Left colon (tissue), 2 donors: ENCODE results near the gene FAM217B. TPM values are rescaled to one million over a fixed set of nuclear protein-coding genes. Genes with fewer than 3 reads are reported as not detected.
"Not testable (repeated sequence)": the region's sequence is repeated elsewhere in the genome, so short reads cannot be mapped to it uniquely, and the experiment has no call there.

ENCODE experiments used
- ATAC-seq: fragments of 200-7000 bp; cut with Tn5 transposase; one replicate; pipeline ENCODE4 v1.9.1; 2020; ENCODE audit warnings: mild to moderate bottlenecking, moderate library complexity
- DNase-seq, 2 donors: peaks; one replicate each; pipeline ENCODE4 v3.0.0-alpha.2; 2020
- intact Hi-C, 2 donors: fragments of 100-400 bp; cut with DNase I in 1 of 2; cut with micrococcal nuclease in 1 of 2; formaldehyde crosslinking; loops; one replicate each; pipeline versions ENCODE4 v1.11.2 to v1.14.0; 2022; cut with DNase I, micrococcal nuclease
- total RNA-seq, 2 donors: library from RNA; stranded (reverse); fragmentation: NEBNext Ultra II Directional; extraction: Animal tissue kit (Norgen Biotek cat#: 25700); gene quantifications; one replicate each; pipeline ENCODE4 v1.2.1, GENCODE V29; 2021
- donor health status: DM: no; HTN: no; CAD: no.
- donor health status: DM: yes; HTN: yes; CAD: no.

Gene FAM217B
- total RNA-seq, 2 donors from 2014 or later = 7.0 to 9.2 TPM

DNA sequence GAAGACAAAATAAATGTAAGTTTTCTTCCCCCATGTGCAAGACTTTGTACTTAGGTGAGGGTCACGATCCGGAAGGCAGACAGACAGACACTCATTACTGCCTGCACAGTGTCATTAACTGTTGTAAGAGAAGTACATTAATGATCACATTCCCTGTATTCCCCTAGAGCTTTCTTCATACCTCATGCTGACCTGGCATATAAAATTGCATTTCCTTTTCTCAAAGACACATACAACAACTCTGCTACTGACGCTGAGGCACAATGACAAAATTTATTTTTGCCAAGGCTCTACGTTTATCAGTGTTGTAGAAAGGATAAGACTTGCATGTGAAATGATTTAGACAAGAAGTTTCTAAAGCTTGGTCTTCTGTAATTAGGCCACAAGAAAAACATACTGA, 3.8 kb upstream of the FAM217B start:
- ATAC-seq = no peak
- DNase-seq = no peak
- intact Hi-C loops = no loop called here

DNA sequence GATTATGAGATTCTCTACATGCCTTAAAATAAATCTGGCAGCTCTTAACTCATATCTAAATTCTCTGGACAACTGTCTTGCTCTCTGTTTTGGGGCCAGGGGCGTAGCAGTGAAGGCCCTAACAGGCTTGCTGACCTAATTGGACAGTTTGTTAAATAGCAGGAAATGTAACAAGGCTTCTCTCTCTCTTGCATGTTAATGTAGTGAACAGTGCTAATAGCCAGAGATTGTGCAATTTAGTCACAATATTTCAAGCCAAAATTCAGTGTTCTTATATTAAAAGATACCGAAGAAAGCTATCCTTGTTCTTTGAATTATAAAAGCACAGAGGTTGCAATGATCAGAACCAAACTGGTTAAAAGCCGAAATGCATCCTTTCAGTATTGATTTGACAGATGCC, 3.0 kb upstream of the FAM217B start:
- intact Hi-C loops = no loop called here
- ATAC-seq = no peak
- no peak for DNase-seq

DNA sequence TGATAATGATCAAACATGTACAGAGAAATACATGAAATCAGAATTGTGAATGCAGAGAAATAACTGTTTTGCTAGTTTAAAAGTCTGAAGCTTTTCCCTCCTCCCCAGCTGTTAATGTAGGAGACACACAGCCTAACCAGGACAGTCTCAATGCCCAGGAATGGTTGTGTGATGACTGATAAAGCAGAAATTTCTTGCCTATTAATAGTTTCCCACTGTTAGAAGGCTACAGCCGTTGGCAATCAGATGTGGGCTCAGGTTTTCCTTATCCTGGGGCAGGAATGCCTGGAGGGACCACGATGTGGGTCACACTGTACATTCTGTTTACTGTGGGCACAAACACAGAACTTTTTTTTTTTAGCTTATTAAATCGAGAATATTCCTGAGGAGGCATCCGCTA, 2.0 kb upstream of the FAM217B start:
- DNase-seq = no peak
- intact Hi-C loops = no loop called here
- no peak for ATAC-seq

DNA sequence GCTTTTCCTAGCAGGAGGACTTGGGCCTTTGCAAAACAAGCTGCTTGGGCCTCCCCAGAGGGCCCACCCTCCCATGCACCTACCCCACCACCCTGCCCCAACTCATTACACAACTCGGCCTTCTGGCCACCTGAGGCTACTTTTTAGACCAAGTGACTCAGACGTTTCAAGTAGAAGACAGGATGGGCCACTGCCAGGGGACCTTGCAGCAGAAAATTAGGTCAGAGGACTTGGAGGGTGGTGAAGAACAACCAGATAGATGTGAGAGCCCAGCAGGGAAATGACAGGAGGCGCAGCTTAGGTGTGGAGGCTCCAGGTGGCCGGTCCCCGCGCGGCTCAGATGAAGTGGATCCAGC, 1.5 kb upstream of the FAM217B start:
- intact Hi-C loops = no loop called here
- ATAC-seq (no peak), DNase-seq (no peak)

DNA sequence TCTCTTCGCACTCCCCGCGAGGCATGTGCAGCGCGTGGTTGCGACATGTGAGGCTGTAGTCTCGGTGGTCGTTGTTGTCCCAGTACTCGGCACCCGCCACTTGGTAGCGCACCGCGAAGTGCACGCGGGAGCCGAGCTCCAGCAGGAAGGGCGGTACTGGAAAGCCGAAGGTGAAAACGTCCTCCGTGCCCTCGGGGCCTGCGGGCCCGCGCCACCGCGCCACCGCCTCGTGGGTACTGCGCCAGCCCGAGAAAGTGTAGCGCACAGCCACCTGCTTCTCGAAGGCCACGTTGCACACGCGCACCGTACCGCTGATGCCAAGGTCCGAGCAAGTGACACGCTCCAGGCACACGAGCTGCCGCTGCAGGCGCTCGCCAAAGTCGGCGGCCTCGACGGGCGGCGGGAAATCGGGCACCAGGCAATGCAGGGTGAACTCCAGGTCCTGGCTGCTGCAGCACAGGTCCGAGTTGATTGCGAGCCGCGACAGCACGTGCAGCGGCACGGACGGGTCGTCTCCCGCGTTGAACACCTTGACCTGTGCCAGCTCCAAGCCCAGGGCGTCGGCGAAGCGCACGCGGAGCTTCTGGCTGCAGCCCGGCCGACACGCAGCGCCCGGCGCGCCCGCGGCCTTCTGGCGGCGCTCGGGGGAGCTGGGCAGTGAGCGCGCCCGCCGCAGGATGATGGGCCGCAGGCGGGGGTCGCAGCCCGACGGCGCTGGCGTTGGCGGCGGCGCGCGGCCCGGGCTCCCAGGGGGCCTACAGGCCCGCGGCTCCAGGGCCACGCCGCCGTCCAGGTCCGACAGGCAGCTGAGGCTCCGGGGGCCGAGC, 924 bp upstream of the FAM217B start:
- intact Hi-C loops = no loop called here
- ATAC-seq (peak; percentile 46), DNase-seq (peak; percentile 43 to 47)

GRCh38 chr20:59939879-59940128, 385 bp upstream of the FAM217B start:
- ATAC-seq (no peak), DNase-seq (peak; percentile 37 to 66)
- intact Hi-C loops = no loop called here

- no peak for DNase-seq
- intact Hi-C loops = no loop called here
- no peak for ATAC-seq
These were observed 736 bp downstream of the FAM217B start for GRCh38 chr20:59940956-59941294.

GRCh38 chr20:59942245-59942644, 2.1 kb downstream of the FAM217B start:
- intact Hi-C loops = no loop called here
- ATAC-seq (no peak), DNase-seq (no peak)

DNA sequence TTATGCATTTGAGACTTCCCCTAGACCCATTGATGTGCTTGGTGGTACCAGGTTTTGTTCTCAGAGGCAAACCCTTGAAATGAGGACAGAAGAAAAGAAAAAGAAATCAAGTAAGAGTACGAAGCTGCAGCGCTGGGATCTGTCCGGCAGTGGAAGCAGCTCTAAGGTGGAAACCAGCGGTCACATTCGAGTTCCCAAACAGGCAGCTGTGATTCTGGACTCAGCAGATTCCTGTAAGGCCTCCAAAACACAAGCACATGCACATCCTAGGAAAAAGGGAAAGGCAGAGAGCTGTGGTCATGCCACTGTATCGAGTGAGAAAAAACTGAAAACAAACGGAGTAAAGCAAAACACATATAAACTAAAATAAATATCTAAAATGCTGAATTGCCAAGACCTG, 4.5 kb downstream of the FAM217B start:
- DNase-seq = no peak
- intact Hi-C loops = no loop called here

DNA sequence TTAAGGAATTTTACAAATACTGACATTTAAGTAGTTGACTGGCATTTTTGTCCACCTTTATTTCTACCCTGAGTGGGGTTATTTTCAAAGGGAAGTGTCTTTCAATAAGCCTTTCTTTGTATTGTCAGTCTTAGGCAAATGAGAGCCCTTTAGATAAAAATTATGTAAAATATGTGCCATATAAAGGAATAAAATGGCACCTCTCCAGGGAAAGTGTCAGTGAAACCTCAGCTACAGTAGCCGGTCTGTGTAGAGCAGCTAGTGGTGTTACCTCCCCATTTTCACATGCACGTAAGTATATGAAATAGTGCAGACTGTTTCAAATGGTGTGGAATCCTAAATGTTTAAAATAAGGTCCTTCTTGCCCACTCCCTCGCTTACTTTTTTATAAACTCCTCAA, 5.0 kb downstream of the FAM217B start:
- intact Hi-C loops = no loop called here
- DNase-seq (no peak), ATAC-seq (no peak)

More for the DNA sequence above, 4.5 kb downstream of the FAM217B start:
- ATAC-seq = no peak

GRCh38 chr20:59945731-59946130, 5.5 kb downstream of the FAM217B start:
- DNase-seq (no peak), ATAC-seq (no peak)
- intact Hi-C loops = no loop called here

DNA sequence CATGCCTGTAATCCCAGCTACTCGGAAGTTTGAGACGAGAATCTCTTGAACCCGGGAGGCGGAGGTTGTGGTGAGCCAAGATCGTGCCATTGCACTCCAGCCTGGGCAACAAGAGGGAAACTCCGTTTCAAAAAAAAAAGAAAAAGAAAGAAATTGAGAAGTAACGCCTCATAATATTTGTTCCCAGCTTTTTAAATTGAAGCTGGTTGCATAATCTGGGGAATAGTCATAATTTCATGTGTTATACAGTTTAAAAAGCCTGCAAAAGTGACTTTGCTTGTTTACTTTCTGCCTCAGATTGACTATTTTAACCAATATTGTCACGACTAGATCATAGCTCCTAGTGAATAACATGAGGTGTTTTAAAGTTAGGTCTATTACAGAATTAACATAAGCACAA, 7.2 kb downstream of the FAM217B start:
- intact Hi-C loops = no loop called here
- DNase-seq (no peak), ATAC-seq (no peak)

DNA sequence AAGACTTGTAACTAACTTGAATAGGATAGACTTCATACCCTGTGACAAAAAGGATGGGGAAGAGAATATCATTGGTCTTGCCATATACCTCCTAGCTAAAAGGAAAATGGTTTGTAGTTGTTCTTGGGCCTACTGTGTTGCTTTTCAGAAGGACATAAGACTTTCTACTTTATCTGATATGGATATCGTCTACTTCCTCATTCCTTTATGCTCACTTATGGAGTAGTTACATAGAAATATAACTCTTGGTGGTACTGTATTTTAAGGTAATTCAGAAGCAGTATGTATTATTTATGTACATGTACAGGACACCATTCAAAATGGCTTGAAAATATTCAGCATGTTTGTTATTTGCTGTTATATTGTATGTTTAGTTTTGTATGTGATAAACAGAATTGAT, 8.0 kb downstream of the FAM217B start:
- ATAC-seq = no peak
- intact Hi-C loops = no loop called here

DNA sequence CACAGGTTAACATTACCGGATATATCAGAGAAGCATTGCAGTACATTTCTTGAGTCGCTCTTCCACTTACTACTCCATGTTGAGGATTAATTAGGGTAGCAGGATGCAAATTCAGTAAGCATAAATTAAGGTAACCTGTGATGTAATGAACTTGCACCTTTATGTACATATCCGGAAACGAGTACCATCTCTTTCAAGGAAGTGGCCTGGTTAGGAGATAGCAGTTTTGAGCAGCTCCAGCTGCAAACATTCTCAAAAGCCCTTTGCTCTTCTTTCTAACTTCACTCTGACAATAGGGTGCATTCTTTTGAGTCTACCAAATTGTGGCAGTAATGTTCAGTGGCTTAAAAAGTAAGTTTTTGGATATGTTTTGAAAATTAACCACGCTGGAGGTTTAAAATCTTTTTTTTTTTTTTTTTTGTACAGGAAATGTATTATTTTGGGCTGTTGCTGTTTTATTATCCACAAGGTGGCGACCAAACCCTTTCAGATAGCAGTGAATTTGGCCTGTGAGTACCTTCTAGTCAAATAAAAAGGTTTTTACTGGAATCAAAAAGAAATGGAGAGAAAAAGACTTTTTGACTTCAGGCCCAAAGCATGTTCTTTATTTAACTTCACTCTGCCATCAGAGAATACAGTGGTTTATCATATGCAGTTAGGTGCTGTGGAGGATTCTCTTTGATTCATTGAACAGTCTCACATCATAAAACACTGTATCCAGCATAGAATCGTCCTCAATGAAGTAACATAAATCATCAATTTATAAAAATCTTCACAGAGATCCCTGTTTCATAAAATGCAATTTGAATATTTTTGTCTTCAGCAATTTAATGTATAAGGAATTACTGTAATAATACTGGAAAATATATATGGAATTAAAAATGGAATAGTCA, 8.9 kb downstream of the FAM217B start:
- intact Hi-C loops = no loop called here
- DNase-seq (no peak), ATAC-seq (peak; percentile 53)

More for the DNA sequence above, 8.0 kb downstream of the FAM217B start:
- DNase-seq = no peak

DNA sequence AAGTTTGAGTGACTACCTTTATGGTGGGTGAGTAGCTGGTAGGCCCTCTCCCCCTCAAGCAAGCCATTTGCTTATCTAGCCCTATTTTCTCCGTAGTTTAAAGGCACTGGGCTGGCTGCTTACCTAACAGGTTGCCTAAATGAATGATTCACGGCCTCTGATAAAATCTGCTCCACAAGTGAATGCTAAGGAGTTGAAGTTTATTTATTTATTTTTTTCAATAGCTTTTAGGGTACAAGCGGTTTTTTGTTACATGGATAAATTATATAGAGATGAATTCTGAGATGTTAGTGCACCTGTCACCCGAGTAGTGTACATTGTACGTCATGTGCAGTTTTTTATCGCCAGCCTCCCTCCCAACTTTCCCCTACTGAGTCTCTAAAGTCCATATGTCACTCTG, 9.7 kb downstream of the FAM217B start:
- intact Hi-C loops = no loop called here
- ATAC-seq (no peak), DNase-seq (no peak)

GRCh38 chr20:59954718-59955117, 14.5 kb downstream of the FAM217B start:
- ATAC-seq (no peak), DNase-seq (no peak)
- intact Hi-C loops = no loop called here

GRCh38 chr20:59955131-59955796, 15.1 kb downstream of the FAM217B start:
- intact Hi-C loops = no loop called here
- peak in 1 of 2 donors; percentile 8 for DNase-seq
- peak; percentile 93 for ATAC-seq

DNA sequence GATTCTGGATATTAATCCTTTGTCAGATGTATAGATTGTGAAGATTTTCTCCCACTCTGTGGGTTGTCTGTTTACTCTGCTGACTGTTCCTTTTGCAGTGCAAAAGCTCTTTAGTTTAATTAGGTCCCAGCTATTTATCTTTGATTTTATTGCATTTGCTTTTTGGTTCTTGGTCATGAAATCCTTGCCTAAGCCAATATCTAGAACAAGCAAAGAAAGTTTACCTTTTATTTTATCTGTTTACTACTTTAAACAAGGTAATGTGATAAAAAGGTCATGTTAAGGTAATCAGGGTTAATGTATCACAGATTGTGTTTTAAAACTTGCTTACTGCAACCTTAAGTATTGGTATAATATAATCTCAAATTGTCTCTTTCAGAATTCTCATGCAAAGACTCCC, 17.4 kb downstream of the FAM217B start:
- DNase-seq, intact Hi-C loops: not testable (repeated sequence)
- peak; percentile 65 for ATAC-seq

DNA sequence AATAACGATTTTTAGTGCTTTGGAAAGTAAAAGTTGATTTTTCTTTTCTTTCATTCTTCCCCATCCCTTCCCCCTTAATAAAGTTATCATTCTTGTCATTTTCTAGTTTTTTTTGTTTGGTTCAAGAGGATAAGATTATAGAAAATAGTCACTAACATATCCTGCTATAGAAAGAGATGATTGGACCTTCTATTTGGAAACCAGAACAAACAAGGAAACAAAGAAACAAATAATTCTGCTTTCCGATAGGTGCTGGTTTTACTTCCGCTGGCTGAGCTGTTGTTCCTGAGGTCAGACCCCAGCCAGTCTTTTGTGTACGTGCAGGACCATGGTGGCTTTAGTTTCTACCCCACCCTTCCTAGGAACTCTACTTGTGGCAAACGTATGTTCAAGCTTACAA, 17.9 kb downstream of the FAM217B start, which contains the start of gene CDH26:
Gene CDH26 (plus strand): TSS at position 301 of the 400 bp plus-strand sequence. CDS start 304 bp downstream, outside the sequence.
- DNase-seq (no peak), ATAC-seq (no peak)
- intact Hi-C loops = no loop called here

DNA sequence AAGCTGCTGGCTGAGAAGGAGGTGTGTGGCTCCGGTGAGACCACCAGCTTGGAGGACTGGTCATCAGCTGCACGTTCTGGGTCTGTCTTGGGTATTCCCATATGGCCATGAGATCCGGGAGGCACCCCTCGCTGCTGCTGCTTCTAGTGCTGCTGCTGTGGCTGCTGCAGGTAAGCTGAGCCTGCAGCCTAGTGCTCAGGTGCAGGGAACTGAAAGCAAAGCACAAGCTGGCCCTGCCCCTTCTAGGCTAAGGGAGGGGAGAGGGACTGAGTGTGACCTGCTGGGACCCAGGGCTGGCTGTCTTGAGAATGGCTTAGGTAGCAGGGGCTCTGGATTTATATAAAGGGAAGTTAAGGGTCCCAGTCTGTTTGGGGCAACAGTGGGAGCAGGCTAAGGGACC, 18.4 kb downstream of the FAM217B start:
- ATAC-seq = no peak
- no peak for DNase-seq
- intact Hi-C loops = no loop called here
